H9 (cell line): ENCODE measurements around the gene CCDC71. TPM values are rescaled to one million over a fixed set of nuclear protein-coding genes. Genes with fewer than 3 reads are reported as not detected.

Experiments used
- DNase-seq: peaks from one replicate; pipeline ENCODE4 v3.0.0-alpha.2; 2017
- H2AFZ ChIP-seq: one replicate; pipeline ENCODE4 v1.6.1; 2013; ENCODE audit warnings: mild to moderate bottlenecking, low read length, control low read depth, moderate library complexity
- H2AK5ac ChIP-seq: 2 replicates; pipeline ENCODE4 v1.6.1; 2013; ENCODE audit warnings: low read length, control low read depth, mixed read lengths; ENCODE audit not compliant: insufficient read length
- H2BK120ac ChIP-seq: one replicate; pipeline ENCODE4 v1.6.1; 2013; ENCODE audit warnings: low read depth, mild to moderate bottlenecking, low read length, control low read depth, inconsistent platforms; ENCODE audit not compliant: poor library complexity, severe bottlenecking
- H2BK12ac ChIP-seq: 2 replicates; pipeline ENCODE4 v1.6.1; 2013; ENCODE audit warnings: low read length, control low read depth, mixed read lengths, low read depth; ENCODE audit not compliant: insufficient read length
- H2BK15ac ChIP-seq: 2 replicates; pipeline ENCODE4 v1.6.1; 2013; ENCODE audit warnings: low read depth, low read length, control low read depth
- H2BK20ac ChIP-seq: one replicate; pipeline ENCODE4 v1.6.1; 2013; ENCODE audit warnings: low read depth, mild to moderate bottlenecking, low read length, control low read depth, inconsistent platforms; ENCODE audit not compliant: poor library complexity, severe bottlenecking
- H2BK5ac ChIP-seq: 2 replicates; pipeline ENCODE4 v1.6.1; 2013; ENCODE audit warnings: low read length, control low read depth, mixed read lengths; ENCODE audit not compliant: insufficient read length
- H3K14ac ChIP-seq: 2 replicates; pipeline ENCODE4 v1.6.1; 2013; ENCODE audit warnings: low read length, control low read depth; ENCODE audit not compliant: insufficient read depth
- H3K18ac ChIP-seq: 2 replicates; pipeline ENCODE4 v1.6.1; 2013; ENCODE audit warnings: low read depth, mild to moderate bottlenecking, mixed read lengths, low read length, control low read depth; ENCODE audit not compliant: insufficient read length
- H3K23ac ChIP-seq: 2 replicates; pipeline ENCODE4 v1.6.1; 2013; ENCODE audit warnings: low read length, control low read depth, mixed read lengths, low read depth; ENCODE audit not compliant: insufficient read length
- H3K23me2 ChIP-seq: 2 replicates; pipeline ENCODE4 v1.6.1; 2013; ENCODE audit warnings: low read depth, mild to moderate bottlenecking, mixed read lengths, low read length, control low read depth; ENCODE audit not compliant: insufficient read length, poor library complexity, severe bottlenecking
- H3K27ac ChIP-seq: 2 replicates; pipeline ENCODE4 v1.5.1; 2013; ENCODE audit warnings: low read length, control low read depth, mixed read lengths, low read depth; ENCODE audit not compliant: insufficient read length
- H3K27me3 ChIP-seq: 2 replicates; pipeline ENCODE4 v1.6.1; 2013; ENCODE audit warnings: low read length, control low read depth, inconsistent platforms; ENCODE audit not compliant: insufficient read depth
- H3K4ac ChIP-seq: 2 replicates; pipeline ENCODE4 v1.6.1; 2013; ENCODE audit warnings: low read depth, mild to moderate bottlenecking, control low read depth, inconsistent platforms, low read length, moderate library complexity
- H3K4me1 ChIP-seq: 2 replicates; pipeline ENCODE4 v1.6.1; 2013; ENCODE audit warnings: low read length, control low read depth, inconsistent platforms; ENCODE audit not compliant: insufficient read depth
- H3K4me2 ChIP-seq: 2 replicates; pipeline ENCODE4 v1.6.1; 2013; ENCODE audit warnings: low read length, control low read depth, mixed read lengths; ENCODE audit not compliant: insufficient read length, insufficient read depth
- H3K56ac ChIP-seq: 2 replicates; pipeline ENCODE4 v1.6.1; 2013; ENCODE audit warnings: low read depth, mild to moderate bottlenecking, mixed read lengths, low read length, control low read depth; ENCODE audit not compliant: insufficient read length
- H3K79me1 ChIP-seq: 2 replicates; pipeline ENCODE4 v1.6.1; 2013; ENCODE audit warnings: low read depth, mild to moderate bottlenecking, moderate library complexity, low read length, control low read depth, inconsistent platforms; ENCODE audit not compliant: insufficient read depth, poor library complexity, severe bottlenecking
- H3K79me2 ChIP-seq: 2 replicates; pipeline ENCODE4 v1.6.1; 2013; ENCODE audit warnings: low read length, control low read depth, inconsistent platforms; ENCODE audit not compliant: insufficient read depth
- H3K9ac ChIP-seq: 2 replicates; pipeline ENCODE4 v1.6.1; 2013; ENCODE audit warnings: low read length, control low read depth, mixed read lengths; ENCODE audit not compliant: insufficient read length; ENCODE audit errors: extremely low read depth
- H3K9me3 ChIP-seq: one replicate; pipeline ENCODE4 v1.6.1; 2013; ENCODE audit warnings: low read depth, low read length, inconsistent platforms; ENCODE audit not compliant: control insufficient read depth
- H3T11ph ChIP-seq: one replicate; pipeline ENCODE4 v1.6.1; 2013; ENCODE audit warnings: mild to moderate bottlenecking, low read length, control low read depth, inconsistent platforms
- H4K20me1 ChIP-seq: one replicate; pipeline ENCODE4 v1.6.1; 2013; ENCODE audit not compliant: control insufficient read depth, insufficient read length, insufficient read depth
- H4K5ac ChIP-seq: 2 replicates; pipeline ENCODE4 v1.6.1; 2013; ENCODE audit warnings: low read depth, mild to moderate bottlenecking, mixed read lengths, low read length, control low read depth; ENCODE audit not compliant: insufficient read length
- H4K8ac ChIP-seq: replicated peaks from 2 replicates; pipeline ENCODE4 v1.6.1; 2013; ENCODE audit warnings: low read length, control low read depth, mixed read lengths, low read depth; ENCODE audit not compliant: insufficient read length
- H4K91ac ChIP-seq: 2 replicates; pipeline ENCODE4 v1.6.1; 2013; ENCODE audit warnings: low read depth, mild to moderate bottlenecking, moderate library complexity, mixed read lengths, low read length, control low read depth; ENCODE audit not compliant: insufficient read length
- H3K27ac Mint-ChIP-seq, 3 experiments: 2 replicates in 2 of 3; 3 replicates in 1 of 3; pipeline ENCODE4 v1.8.0; 2020 to 2021; ENCODE audit warnings: mixed read lengths in 3 of 3, mild to moderate bottlenecking in 1 of 3, moderate library complexity in 1 of 3
- H3K27me3 Mint-ChIP-seq: 2 replicates; pipeline ENCODE4 v1.8.0; 2021; ENCODE audit warnings: low read depth, mild to moderate bottlenecking, moderate library complexity, mixed read lengths
- H3K36me3 Mint-ChIP-seq, 3 experiments: 2 replicates in 2 of 3; 3 replicates in 1 of 3; pipeline ENCODE4 v1.8.0; 2020 to 2021; ENCODE audit warnings: low read depth in 3 of 3, mixed read lengths in 3 of 3; ENCODE audit not compliant: insufficient read depth in 1 of 3
- H3K4me1 Mint-ChIP-seq, 2 experiments: 2 replicates each; pipeline ENCODE4 v1.8.0; 2020; ENCODE audit warnings: mixed read lengths in 2 of 2
- H3K4me3 Mint-ChIP-seq, 2 experiments: 2 replicates in 1 of 2; 3 replicates in 1 of 2; pipeline ENCODE4 v1.8.0; 2020 to 2021; ENCODE audit warnings: mild to moderate bottlenecking in 2 of 2, mixed read lengths in 2 of 2, moderate library complexity in 1 of 2
- H3K9me3 Mint-ChIP-seq, 2 experiments: 2 replicates in 1 of 2; 3 replicates in 1 of 2; pipeline ENCODE4 v1.8.0; 2020; ENCODE audit warnings: mild to moderate bottlenecking in 2 of 2, mixed read lengths in 2 of 2, moderate library complexity in 1 of 2
- WGBS: extraction: QIAGEN DNeasy Blood & Tissue Kit; methylation state at CpG from one replicate; pipeline ENCODE4 v1.1.7; 2013; ENCODE audit warnings: missing lambda C conversion rate, low lambda C conversion rate, mixed read lengths; ENCODE audit not compliant: insufficient read length; ENCODE audit errors: extremely low coverage; 5-methylcytosine and 5-hydroxymethylcytosine counted together
- total RNA-seq: library from RNA; stranded (reverse); gene quantifications from 2 replicates; pipeline ENCODE4 v1.2.1, GENCODE V29; 2021
- TF ChIP-seq, protein P1 (sequence below): fragments of 200-600 bp; sonication (generic); conservative IDR thresholded peaks from 3 replicates; pipeline ENCODE4 v1.8.0; 2021; ENCODE audit warnings: antibody characterized with exemption, mild to moderate bottlenecking

The CCDC71 gene
- total RNA-seq, 1 experiment from 2014 or later = 27.6 TPM

DNA sequence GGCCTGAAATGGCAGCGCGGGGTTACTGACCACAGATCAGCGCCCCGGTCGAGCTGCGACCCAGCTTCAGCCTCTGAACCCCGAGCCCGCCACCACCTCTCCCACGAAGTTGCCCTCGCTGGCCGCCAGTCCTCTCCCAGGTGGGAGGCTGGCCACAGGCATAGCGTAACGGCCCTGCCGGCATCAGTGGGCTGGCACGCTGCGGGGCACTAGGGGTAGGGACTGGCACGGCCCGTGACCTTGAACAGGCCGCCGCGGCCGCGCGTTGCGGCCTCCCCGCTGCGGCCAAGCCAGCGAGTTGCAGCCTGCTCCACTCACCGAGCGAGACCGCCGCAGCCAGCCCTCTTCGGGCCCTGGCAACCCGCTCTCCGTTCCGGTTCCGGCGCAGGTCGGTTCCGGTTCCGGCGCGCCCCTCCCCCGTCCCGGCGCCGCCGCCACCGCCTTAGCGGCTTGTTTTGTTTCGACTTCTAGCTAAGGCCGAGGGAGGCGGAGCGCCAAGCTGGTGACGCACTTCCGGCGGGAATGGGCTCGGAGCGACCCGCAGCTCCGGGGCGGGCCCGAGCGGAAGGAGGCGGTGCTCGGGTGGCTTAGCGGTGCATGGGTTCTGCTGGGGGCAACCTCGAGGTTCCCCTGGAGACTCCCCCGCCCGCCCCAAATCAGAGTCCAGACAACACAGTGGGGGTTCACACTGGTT is 45.5 kb downstream of the CCDC71 start, which contains the start of gene USP19:
USP19 (minus strand) TSS at position 386 of the 694 bp plus-strand sequence. CDS start 1,678 bp downstream, outside the sequence.
- H2BK15ac ChIP-seq = no peak within 1 kb of the TSS; the same call in 1 of the 2 replicates
- no peak within 1 kb of the TSS for H2BK12ac ChIP-seq
- peak within 1 kb of the TSS; percentile 80 for H3K9ac ChIP-seq
- H4K20me1 ChIP-seq = peaks cover 2% of the 10 kb centered on the region
- H3K27me3 Mint-ChIP-seq = no peaks in the 10 kb centered on the region; the same call in 1 of the 2 replicates
- peak within 1 kb of the TSS; percentile 81 to 91 for H3K4me3 Mint-ChIP-seq
- H3K18ac ChIP-seq = peak within 1 kb of the TSS; percentile 59
- peak within 1 kb of the TSS; percentile 80 for H3K14ac ChIP-seq
- no CpG with 5 or more reads among the region's 70 CpGs for WGBS
- DNase-seq = peak; percentile 96
- peak within 1 kb of the TSS; percentile 77 to 94 (median 84) for H3K27ac Mint-ChIP-seq
- peaks cover 4% of the 10 kb centered on the region for H3K79me1 ChIP-seq
- H3K36me3 Mint-ChIP-seq = peaks cover 18 to 57% (median 45%) of the 10 kb centered on the region in 3 experiments
- H4K91ac ChIP-seq = no peak within 1 kb of the TSS
- H3K23me2 ChIP-seq = peaks cover 5% of the 10 kb centered on the region
- H2AK5ac ChIP-seq = no peak within 1 kb of the TSS
- H3K27me3 ChIP-seq = no peaks in the 10 kb centered on the region
- H4K8ac ChIP-seq = no peak within 1 kb of the TSS
- peaks cover 4% of the 10 kb centered on the region in 2 experiments; a peak in 3 of 4 replicates for H3K4me1 Mint-ChIP-seq
- H3K23ac ChIP-seq = no peak within 1 kb of the TSS
- H3K27ac ChIP-seq = peak within 1 kb of the TSS; percentile 4
- H3K4me2 ChIP-seq = peak within 1 kb of the TSS; percentile 95
- no peaks in the 10 kb centered on the region for H3K9me3 Mint-ChIP-seq
- no peak within 1 kb of the TSS for H4K5ac ChIP-seq
- no peak within 1 kb of the TSS for H2BK5ac ChIP-seq
- no peak within 1 kb of the TSS for H3K56ac ChIP-seq
- TF ChIP-seq, protein P1, sequence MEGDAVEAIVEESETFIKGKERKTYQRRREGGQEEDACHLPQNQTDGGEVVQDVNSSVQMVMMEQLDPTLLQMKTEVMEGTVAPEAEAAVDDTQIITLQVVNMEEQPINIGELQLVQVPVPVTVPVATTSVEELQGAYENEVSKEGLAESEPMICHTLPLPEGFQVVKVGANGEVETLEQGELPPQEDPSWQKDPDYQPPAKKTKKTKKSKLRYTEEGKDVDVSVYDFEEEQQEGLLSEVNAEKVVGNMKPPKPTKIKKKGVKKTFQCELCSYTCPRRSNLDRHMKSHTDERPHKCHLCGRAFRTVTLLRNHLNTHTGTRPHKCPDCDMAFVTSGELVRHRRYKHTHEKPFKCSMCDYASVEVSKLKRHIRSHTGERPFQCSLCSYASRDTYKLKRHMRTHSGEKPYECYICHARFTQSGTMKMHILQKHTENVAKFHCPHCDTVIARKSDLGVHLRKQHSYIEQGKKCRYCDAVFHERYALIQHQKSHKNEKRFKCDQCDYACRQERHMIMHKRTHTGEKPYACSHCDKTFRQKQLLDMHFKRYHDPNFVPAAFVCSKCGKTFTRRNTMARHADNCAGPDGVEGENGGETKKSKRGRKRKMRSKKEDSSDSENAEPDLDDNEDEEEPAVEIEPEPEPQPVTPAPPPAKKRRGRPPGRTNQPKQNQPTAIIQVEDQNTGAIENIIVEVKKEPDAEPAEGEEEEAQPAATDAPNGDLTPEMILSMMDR = no peak
- H2AFZ ChIP-seq = no peak within 1 kb of the TSS
- H3K9me3 ChIP-seq = no peaks in the 10 kb centered on the region
- no peak within 1 kb of the TSS for H3K4ac ChIP-seq
- H2BK20ac ChIP-seq = no peak within 1 kb of the TSS
- no peaks in the 10 kb centered on the region; the same call in 1 of the 2 replicates for H3K79me2 ChIP-seq
- no peak within 1 kb of the TSS for H2BK120ac ChIP-seq
- H3T11ph ChIP-seq = no peak within 1 kb of the TSS
- H3K4me1 ChIP-seq = 0 out of 2 replicates have a peak, but pooled peaks cover 2% of the 10 kb centered on the region
